ENCODE measurements around the gene CFAP47. TPM values are rescaled to one million over a fixed set of nuclear protein-coding genes. Genes with fewer than 3 reads are reported as not detected.

The CFAP47 gene
- total RNA-seq, 4 donors from 2014 or later, result not detected

DNA sequence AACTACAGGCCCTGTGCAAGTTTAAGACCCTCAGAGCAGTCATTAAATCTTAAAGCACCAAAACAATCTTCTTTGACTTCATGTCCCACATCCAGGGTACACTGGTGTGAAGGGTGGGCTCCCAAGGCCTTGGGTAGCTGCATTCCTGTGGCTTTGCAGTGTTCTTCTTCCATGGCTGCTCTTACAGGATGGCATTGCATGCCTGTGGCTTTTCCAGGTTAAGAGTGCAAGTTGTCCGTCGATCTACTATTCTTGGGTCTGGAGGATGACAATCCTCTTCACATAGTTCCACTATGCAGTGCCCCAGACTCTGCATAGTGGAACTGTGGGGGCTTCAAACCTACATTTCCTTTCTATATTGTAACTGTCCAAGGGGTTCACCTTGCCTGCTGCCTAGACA lies 494.5 kb downstream of the CFAP47 start:
- no peaks in the 10 kb centered on the region for H3K27me3 ChIP-seq
- H3K27ac ChIP-seq, result no peak overlapping the region
- H3K9me3 ChIP-seq, result no peaks in the 10 kb centered on the region
- no peak overlapping the region for H3K4me3 ChIP-seq
- DNase-seq, result no peak
- no peaks in the 10 kb centered on the region for H3K36me3 ChIP-seq
- TF ChIP-seq, protein P1, sequence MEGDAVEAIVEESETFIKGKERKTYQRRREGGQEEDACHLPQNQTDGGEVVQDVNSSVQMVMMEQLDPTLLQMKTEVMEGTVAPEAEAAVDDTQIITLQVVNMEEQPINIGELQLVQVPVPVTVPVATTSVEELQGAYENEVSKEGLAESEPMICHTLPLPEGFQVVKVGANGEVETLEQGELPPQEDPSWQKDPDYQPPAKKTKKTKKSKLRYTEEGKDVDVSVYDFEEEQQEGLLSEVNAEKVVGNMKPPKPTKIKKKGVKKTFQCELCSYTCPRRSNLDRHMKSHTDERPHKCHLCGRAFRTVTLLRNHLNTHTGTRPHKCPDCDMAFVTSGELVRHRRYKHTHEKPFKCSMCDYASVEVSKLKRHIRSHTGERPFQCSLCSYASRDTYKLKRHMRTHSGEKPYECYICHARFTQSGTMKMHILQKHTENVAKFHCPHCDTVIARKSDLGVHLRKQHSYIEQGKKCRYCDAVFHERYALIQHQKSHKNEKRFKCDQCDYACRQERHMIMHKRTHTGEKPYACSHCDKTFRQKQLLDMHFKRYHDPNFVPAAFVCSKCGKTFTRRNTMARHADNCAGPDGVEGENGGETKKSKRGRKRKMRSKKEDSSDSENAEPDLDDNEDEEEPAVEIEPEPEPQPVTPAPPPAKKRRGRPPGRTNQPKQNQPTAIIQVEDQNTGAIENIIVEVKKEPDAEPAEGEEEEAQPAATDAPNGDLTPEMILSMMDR (IDR thresholded peaks at IDR 0.05), result no peak
- TF ChIP-seq POLR2A (IDR thresholded peaks at IDR 0.05), result no peak
- H3K4me1 ChIP-seq, result no peaks in the 10 kb centered on the region

DNA sequence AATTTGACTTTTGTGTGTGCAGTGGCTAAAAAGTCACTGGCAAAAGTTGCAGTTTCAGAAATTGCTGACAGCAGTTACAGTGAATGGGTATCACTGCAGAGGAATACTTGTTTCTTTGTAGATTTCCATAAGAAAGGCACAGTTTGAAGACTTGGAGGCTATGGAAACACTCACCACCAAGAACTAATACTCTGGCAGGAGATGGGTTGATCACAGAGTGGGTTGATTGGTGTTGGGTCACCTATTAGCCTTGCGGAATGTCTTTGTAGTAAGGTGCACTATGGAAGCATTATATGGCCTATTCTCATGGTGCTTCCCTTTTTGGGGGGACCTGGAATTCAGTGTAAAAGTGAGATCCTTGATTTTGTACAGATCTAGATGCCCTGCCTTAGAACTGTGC lies 502.8 kb downstream of the CFAP47 start:
- DNase-seq, result no peak
- Histone ChIP-seq H3K9me3 (no peaks in the 10 kb centered on the region), H3K4me1 (no peaks in the 10 kb centered on the region), H3K27ac (no peak overlapping the region), H3K4me3 (no peak overlapping the region), H3K27me3 (no peaks in the 10 kb centered on the region), H3K36me3 (no peaks in the 10 kb centered on the region)
- TF ChIP-seq, protein P1 (IDR thresholded peaks at IDR 0.05), result no peak
- TF ChIP-seq POLR2A (IDR thresholded peaks at IDR 0.05), result no peak

DNA sequence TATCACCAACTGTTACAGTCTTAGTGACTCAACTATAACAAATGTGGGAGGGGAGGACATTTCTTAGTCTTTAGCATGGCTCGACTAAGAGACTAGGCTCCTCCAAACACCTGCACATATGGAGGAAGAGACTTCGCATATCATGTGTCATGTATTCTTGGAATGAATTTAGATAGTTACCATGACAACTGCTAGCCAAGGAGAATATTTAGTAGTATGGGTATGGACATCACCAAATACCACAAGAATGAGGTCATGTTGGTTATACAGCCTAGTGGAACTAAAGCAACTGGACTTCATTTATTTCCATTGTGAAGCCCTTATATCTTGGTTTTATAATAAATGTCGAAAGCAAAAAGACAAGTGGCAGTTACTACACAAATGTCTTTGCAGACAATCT lies 512.3 kb downstream of the CFAP47 start:
- Histone ChIP-seq H3K4me3 (no peak overlapping the region), H3K4me1 (no peaks in the 10 kb centered on the region), H3K9me3 (no peaks in the 10 kb centered on the region), H3K27me3 (no peaks in the 10 kb centered on the region), H3K27ac (no peak overlapping the region), H3K36me3 (no peaks in the 10 kb centered on the region)
- no peak for DNase-seq
- TF ChIP-seq, protein P1 (IDR thresholded peaks at IDR 0.05), result no peak
- no peak for TF ChIP-seq POLR2A (IDR thresholded peaks at IDR 0.05)

DNA sequence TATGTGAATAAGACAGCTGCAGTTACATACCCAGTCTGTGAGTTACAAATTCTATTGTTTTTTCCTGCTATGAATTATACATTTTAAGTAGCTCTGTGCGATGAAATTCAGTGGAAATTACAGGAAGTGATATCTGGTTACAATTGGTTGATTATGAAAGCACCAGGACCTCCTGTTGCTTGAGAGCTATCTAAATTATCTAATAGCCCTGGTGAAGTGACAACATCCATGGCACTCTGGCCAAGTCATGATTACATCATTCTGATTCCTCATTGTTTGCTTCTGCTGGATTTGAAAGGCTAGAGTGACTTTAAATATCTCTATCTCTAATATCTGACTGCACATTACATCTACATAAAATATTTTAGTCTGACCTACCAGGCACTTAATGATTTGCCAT lies 515.0 kb downstream of the CFAP47 start:
- no peak for TF ChIP-seq POLR2A (IDR thresholded peaks at IDR 0.05)
- TF ChIP-seq, protein P1 (IDR thresholded peaks at IDR 0.05), result no peak
- Histone ChIP-seq H3K27ac (no peak overlapping the region), H3K9me3 (no peaks in the 10 kb centered on the region), H3K4me3 (no peak overlapping the region), H3K36me3 (no peaks in the 10 kb centered on the region), H3K4me1 (no peaks in the 10 kb centered on the region), H3K27me3 (no peaks in the 10 kb centered on the region)
- DNase-seq, result no peak

Small RNA genes lying within 50 kb of the gene (small RNA-seq; reads per million reads assigned to genes)
- 0 reads per million in 2 donors for gene RNU6-641P

Other genes with a start within 250 kb of the CFAP47 start
- not detected for gene MAGEB16, start 121.4 kb upstream of the CFAP47 start, total RNA-seq

All from Peyer's patch (tissue), 4 donors.